Nephron progenitor cell (in vitro differentiated cells): ENCODE data around the gene SFXN1.
"Not testable (repeated sequence)": the region's sequence is repeated elsewhere in the genome, so short reads cannot be mapped to it uniquely, and the experiment has no call there.

ENCODE experiments used
- DNase-seq: peaks from one replicate; pipeline ENCODE4 v3.0.0; 2021
- H3K27ac Mint-ChIP-seq: 2 replicates; pipeline ENCODE4 v1.8.0; 2021; ENCODE audit warnings: mild to moderate bottlenecking, moderate library complexity, mixed read lengths
- H3K27me3 Mint-ChIP-seq: 2 replicates; pipeline ENCODE4 v1.8.0; 2021; ENCODE audit warnings: mild to moderate bottlenecking, low read depth, mixed read lengths; ENCODE audit not compliant: poor library complexity
- H3K36me3 Mint-ChIP-seq: 2 replicates; pipeline ENCODE4 v1.8.0; 2021; ENCODE audit warnings: low read depth, mixed read lengths
- H3K4me1 Mint-ChIP-seq: 2 replicates; pipeline ENCODE4 v1.8.0; 2021; ENCODE audit warnings: mixed read lengths
- H3K4me3 Mint-ChIP-seq: 2 replicates; pipeline ENCODE4 v1.8.0; 2021; ENCODE audit warnings: mild to moderate bottlenecking, moderate library complexity, mixed read lengths
- H3K9me3 Mint-ChIP-seq: 2 replicates; pipeline ENCODE4 v1.8.0; 2021; ENCODE audit warnings: mild to moderate bottlenecking, moderate library complexity, mixed read lengths
- CTCF ChIP-seq: fragments of 200-600 bp; sonication (generic); IDR thresholded peaks from 2 replicates; pipeline ENCODE4 v1.5.0; 2021; ENCODE audit warnings: antibody characterized with exemption

SFXN1 gene

GRCh38 chr5:175493260-175493659, 14.9 kb downstream of the SFXN1 start:
- no peak for TF ChIP-seq CTCF
- Mint-ChIP-seq H3K27me3 (no peaks in the 10 kb centered on the region), H3K9me3 (peaks cover 17% of the 10 kb centered on the region), H3K4me3 (no peak overlapping the region), H3K36me3 (peaks cover 90% of the 10 kb centered on the region), H3K27ac (peak overlapping the region; percentile 55), H3K4me1 (no peaks in the 10 kb centered on the region)
- no peak for DNase-seq

GRCh38 chr5:175493726-175494125, 15.4 kb downstream of the SFXN1 start:
- no peak overlapping the region for H3K4me3 Mint-ChIP-seq
- DNase-seq = no peak
- H3K27ac Mint-ChIP-seq = no peak overlapping the region
- TF ChIP-seq CTCF = no peak
- peaks cover 14% of the 10 kb centered on the region for H3K9me3 Mint-ChIP-seq
- no peaks in the 10 kb centered on the region for H3K4me1 Mint-ChIP-seq
- H3K27me3 Mint-ChIP-seq = no peaks in the 10 kb centered on the region
- peaks cover 90% of the 10 kb centered on the region for H3K36me3 Mint-ChIP-seq

- H3K36me3 Mint-ChIP-seq = peaks cover 90% of the 10 kb centered on the region
These were observed 16.2 kb downstream of the SFXN1 start for GRCh38 chr5:175494264-175495183.

GRCh38 chr5:175501759-175502158, 23.4 kb downstream of the SFXN1 start:
- no peaks in the 10 kb centered on the region for H3K4me1 Mint-ChIP-seq
- peaks cover 86% of the 10 kb centered on the region for H3K36me3 Mint-ChIP-seq
- no peak overlapping the region for H3K27ac Mint-ChIP-seq
- DNase-seq = no peak
- no peak overlapping the region for H3K4me3 Mint-ChIP-seq
- no peaks in the 10 kb centered on the region for H3K9me3 Mint-ChIP-seq
- no peak for TF ChIP-seq CTCF
- no peaks in the 10 kb centered on the region for H3K27me3 Mint-ChIP-seq

More at GRCh38 chr5:175494264-175495183, 16.2 kb downstream of the SFXN1 start:
- Mint-ChIP-seq H3K4me1 (no peaks in the 10 kb centered on the region), H3K9me3 (peaks cover 11% of the 10 kb centered on the region), H3K27me3 (no peaks in the 10 kb centered on the region), H3K27ac (no peak overlapping the region), H3K4me3 (no peak overlapping the region)
- DNase-seq = no peak
- TF ChIP-seq CTCF = no peak

- H3K4me1 Mint-ChIP-seq, H3K27me3 Mint-ChIP-seq, H3K9me3 Mint-ChIP-seq, H3K27ac Mint-ChIP-seq, H3K4me3 Mint-ChIP-seq, DNase-seq: not testable (repeated sequence)
- peaks cover 64% of the 10 kb centered on the region for H3K36me3 Mint-ChIP-seq
These were observed 29.3 kb downstream of the SFXN1 start for GRCh38 chr5:175507671-175508070.

GRCh38 chr5:175508896-175509295, 30.5 kb downstream of the SFXN1 start:
- H3K27me3 Mint-ChIP-seq = no peaks in the 10 kb centered on the region
- H3K27ac Mint-ChIP-seq = no peak overlapping the region
- no peaks in the 10 kb centered on the region for H3K9me3 Mint-ChIP-seq
- H3K36me3 Mint-ChIP-seq = peaks cover 64% of the 10 kb centered on the region
- no peak for DNase-seq
- TF ChIP-seq CTCF = no peak
- no peaks in the 10 kb centered on the region for H3K4me1 Mint-ChIP-seq
- H3K4me3 Mint-ChIP-seq = no peak overlapping the region
